Measurements from ENCODE around the gene SLC10A7. TPM values are rescaled to one million over a fixed set of nuclear protein-coding genes. Genes with fewer than 3 reads are reported as not detected.

The SLC10A7 gene
- total RNA-seq, 2 donors from 2014 or later: 10.3 to 14.4 TPM

DNA sequence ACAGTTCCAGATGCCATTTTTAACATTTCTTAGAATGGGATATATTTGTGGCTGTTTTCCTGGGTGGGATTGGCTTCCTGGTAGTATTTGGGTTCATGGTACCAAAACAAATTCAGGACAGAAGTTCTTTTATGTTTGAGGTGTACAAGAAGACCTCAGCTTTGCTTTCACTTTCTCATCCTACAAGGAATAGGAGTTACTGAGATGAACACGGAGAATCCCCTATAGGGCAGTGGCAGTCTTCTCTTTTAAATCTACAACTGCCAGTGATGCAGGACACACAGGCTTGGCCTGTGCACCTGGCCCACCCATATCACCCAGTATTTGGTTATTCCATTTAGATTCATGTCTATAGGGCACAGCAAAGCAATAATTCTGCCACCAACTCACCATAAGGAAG lies 35.2 kb downstream of the SLC10A7 start:
- Histone ChIP-seq H3K36me3 (peaks cover 6% of the 10 kb centered on the region), H3K27ac (no peak overlapping the region), H3K4me1 (ENCODE audit: control insufficient read depth in 1 of 2, low read depth in 2 of 2) (no peaks in the 10 kb centered on the region), H3K9me3 (peaks cover 5% of the 10 kb centered on the region), H3K27me3 (replicated peaks; ENCODE audit: insufficient read depth) (no peaks in the 10 kb centered on the region), H3K4me3 (no peak overlapping the region)
- DNase-seq (ENCODE audit: low spot score) (no peak), ATAC-seq (ENCODE audit: insufficient number of reproducible peaks, low FRiP score, low read depth) (no peak)
- TF ChIP-seq, protein P1, sequence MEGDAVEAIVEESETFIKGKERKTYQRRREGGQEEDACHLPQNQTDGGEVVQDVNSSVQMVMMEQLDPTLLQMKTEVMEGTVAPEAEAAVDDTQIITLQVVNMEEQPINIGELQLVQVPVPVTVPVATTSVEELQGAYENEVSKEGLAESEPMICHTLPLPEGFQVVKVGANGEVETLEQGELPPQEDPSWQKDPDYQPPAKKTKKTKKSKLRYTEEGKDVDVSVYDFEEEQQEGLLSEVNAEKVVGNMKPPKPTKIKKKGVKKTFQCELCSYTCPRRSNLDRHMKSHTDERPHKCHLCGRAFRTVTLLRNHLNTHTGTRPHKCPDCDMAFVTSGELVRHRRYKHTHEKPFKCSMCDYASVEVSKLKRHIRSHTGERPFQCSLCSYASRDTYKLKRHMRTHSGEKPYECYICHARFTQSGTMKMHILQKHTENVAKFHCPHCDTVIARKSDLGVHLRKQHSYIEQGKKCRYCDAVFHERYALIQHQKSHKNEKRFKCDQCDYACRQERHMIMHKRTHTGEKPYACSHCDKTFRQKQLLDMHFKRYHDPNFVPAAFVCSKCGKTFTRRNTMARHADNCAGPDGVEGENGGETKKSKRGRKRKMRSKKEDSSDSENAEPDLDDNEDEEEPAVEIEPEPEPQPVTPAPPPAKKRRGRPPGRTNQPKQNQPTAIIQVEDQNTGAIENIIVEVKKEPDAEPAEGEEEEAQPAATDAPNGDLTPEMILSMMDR (IDR thresholded peaks at IDR 0.05): no peak

DNA sequence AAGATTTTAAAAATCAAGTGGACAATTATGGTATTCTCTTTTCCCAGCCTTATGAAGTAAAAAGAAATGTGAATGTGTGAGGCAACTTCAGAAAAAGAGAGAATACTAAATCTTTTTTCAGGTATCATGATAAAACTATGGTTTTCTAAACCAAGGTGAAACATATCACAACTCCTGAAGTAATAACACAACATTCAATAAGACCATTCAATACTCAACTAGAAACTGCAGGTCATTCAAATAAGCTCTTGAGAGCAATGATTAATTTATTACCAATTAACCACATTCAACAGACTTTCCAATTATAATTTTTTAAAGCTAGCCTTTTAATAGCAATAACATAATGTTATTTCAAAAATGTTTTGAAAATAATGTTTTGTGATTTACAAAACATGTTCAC lies 35.8 kb downstream of the SLC10A7 start:
- H3K27me3 ChIP-seq (replicated peaks; ENCODE audit: insufficient read depth): no peaks in the 10 kb centered on the region
- ATAC-seq (ENCODE audit: insufficient number of reproducible peaks, low FRiP score, low read depth): no peak
- DNase-seq (ENCODE audit: low spot score): no peak
- H3K4me1 ChIP-seq (ENCODE audit: control insufficient read depth in 1 of 2, low read depth in 2 of 2): no peaks in the 10 kb centered on the region
- no peak overlapping the region for H3K4me3 ChIP-seq
- peaks cover 6% of the 10 kb centered on the region for H3K36me3 ChIP-seq
- TF ChIP-seq, protein P1 (IDR thresholded peaks at IDR 0.05): no peak
- peaks cover 5% of the 10 kb centered on the region for H3K9me3 ChIP-seq
- H3K27ac ChIP-seq: no peak overlapping the region

DNA sequence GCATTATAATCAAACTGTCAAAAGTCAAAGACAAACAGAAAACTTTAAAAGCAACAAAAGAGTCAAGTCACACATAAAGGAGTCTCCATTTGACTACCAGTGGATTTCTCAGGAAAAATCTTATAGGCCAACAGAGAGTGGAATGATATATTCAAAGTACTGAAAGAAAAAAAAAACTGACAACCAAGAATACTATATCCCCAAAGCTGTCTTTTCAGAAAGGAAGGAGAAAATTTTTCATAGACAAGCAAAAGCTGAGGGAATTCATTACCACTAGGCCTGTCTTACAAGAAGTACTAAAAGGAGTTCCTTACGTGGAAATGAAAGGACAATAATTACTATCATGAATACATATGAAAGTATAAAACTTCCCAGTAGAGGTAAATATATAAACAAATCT lies 39.0 kb downstream of the SLC10A7 start:
- no peak for ATAC-seq (ENCODE audit: insufficient number of reproducible peaks, low FRiP score, low read depth)
- no peak for DNase-seq (ENCODE audit: low spot score)
- TF ChIP-seq, protein P1 (IDR thresholded peaks at IDR 0.05): no peak
- H3K27ac ChIP-seq: no peak overlapping the region
- no peaks in the 10 kb centered on the region for H3K4me1 ChIP-seq (ENCODE audit: control insufficient read depth in 1 of 2, low read depth in 2 of 2)
- H3K9me3 ChIP-seq: peaks cover 5% of the 10 kb centered on the region
- H3K36me3 ChIP-seq: peaks cover 6% of the 10 kb centered on the region
- H3K27me3 ChIP-seq (replicated peaks; ENCODE audit: insufficient read depth): no peaks in the 10 kb centered on the region
- H3K4me3 ChIP-seq: no peak overlapping the region

DNA sequence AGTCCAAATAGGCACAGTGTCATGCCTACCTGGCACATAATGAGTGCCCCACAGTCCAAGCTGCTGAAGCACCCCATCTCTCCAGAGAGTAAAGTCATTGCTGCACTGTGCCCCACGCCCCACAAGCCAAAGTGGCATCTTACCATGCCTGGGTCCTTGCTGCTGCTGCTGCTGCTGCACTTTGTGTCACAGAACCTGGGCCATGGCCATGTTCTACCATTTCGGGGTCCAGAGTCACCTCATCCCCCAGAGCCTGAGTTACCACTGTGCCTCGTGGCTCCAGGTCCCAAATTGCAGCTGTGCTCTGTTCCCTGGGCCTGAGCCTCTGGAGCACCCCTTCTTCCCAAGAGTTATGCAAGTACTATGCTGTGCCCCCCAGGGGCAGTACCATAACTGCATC lies 40.5 kb downstream of the SLC10A7 start:
- TF ChIP-seq, protein P1 (IDR thresholded peaks at IDR 0.05): no peak
- no peak for ATAC-seq (ENCODE audit: insufficient number of reproducible peaks, low FRiP score, low read depth)
- peaks cover 5% of the 10 kb centered on the region for H3K9me3 ChIP-seq
- peaks cover 3% of the 10 kb centered on the region for H3K36me3 ChIP-seq
- H3K27ac ChIP-seq: no peak overlapping the region
- H3K4me3 ChIP-seq: no peak overlapping the region
- no peaks in the 10 kb centered on the region for H3K27me3 ChIP-seq (replicated peaks; ENCODE audit: insufficient read depth)
- H3K4me1 ChIP-seq (ENCODE audit: control insufficient read depth in 1 of 2, low read depth in 2 of 2): peaks cover 0 to 3% of the 10 kb centered on the region in 2 donors
- no peak for DNase-seq (ENCODE audit: low spot score)

DNA sequence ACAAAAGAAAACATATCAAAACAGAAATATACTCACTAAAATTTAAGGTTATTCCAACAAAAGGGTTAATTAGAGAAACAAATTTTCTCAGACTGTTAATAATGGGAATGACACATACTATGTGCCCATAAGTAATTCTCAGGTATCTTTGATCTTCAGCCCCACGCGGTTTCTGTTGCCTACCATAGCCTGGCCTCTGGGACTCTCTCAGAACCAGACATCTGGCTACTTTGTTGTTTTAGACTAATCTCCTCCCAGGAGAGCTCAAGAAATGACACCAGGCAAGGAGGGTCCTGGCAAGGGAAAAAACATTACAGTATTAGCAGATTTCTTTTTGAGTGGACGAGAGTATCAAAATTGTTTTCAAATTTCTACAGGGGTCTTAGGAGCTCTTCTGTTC lies 43.7 kb downstream of the SLC10A7 start:
- TF ChIP-seq, protein P1 (IDR thresholded peaks at IDR 0.05): no peak

More for the DNA sequence above, 43.7 kb downstream of the SLC10A7 start:
- no peak overlapping the region for H3K4me3 ChIP-seq
- ATAC-seq (ENCODE audit: insufficient number of reproducible peaks, low FRiP score, low read depth) (no peak), DNase-seq (ENCODE audit: low spot score) (no peak)
- peaks cover 5% of the 10 kb centered on the region for H3K9me3 ChIP-seq
- H3K36me3 ChIP-seq: peaks cover 3% of the 10 kb centered on the region
- no peaks in the 10 kb centered on the region for H3K27me3 ChIP-seq (replicated peaks; ENCODE audit: insufficient read depth)
- H3K27ac ChIP-seq: no peak overlapping the region
- peaks cover 0 to 3% of the 10 kb centered on the region in 2 donors for H3K4me1 ChIP-seq (ENCODE audit: control insufficient read depth in 1 of 2, low read depth in 2 of 2)
